GM12878 (cell line): ENCODE measurements around the gene ITSN2.

Experiments
- FOXM1 ChIP-seq: IDR thresholded peaks from 2 replicates; pipeline ENCODE4 v1.6.1; 2012; ENCODE audit warnings: low read depth, mild to moderate bottlenecking, inconsistent platforms, low read length, moderate library complexity
- MEF2A ChIP-seq: IDR thresholded peaks from 2 replicates; pipeline ENCODE4 v1.6.1; 2011; ENCODE audit warnings: low read depth, mild to moderate bottlenecking, low read length, moderate library complexity; ENCODE audit not compliant: insufficient read depth
- POLR2A ChIP-seq: IDR thresholded peaks from 2 replicates; pipeline ENCODE4 v1.6.1; 2011; ENCODE audit warnings: low read depth, mild to moderate bottlenecking, low read length
- TF ChIP-seq, protein P1 (sequence below), 3 experiments: IDR thresholded peaks in 2 of 3; conservative IDR thresholded peaks in 1 of 3; 2 replicates each; pipeline ENCODE4 v1.5.1; 2011; ENCODE audit warnings: low read depth in 3 of 3, low read length in 3 of 3, mild to moderate bottlenecking in 3 of 3, control low read depth in 2 of 3, moderate library complexity in 2 of 3, inconsistent platforms in 1 of 3, mixed read lengths in 1 of 3; ENCODE audit not compliant: control insufficient read depth in 2 of 3, insufficient read depth in 1 of 3; ENCODE audit errors: extremely low read depth in 1 of 3
- TF ChIP-seq, protein P2 (sequence below): IDR thresholded peaks from 2 replicates; pipeline ENCODE4 v1.6.1; 2012; ENCODE audit warnings: mild to moderate bottlenecking, low read depth, low read length

DNA sequence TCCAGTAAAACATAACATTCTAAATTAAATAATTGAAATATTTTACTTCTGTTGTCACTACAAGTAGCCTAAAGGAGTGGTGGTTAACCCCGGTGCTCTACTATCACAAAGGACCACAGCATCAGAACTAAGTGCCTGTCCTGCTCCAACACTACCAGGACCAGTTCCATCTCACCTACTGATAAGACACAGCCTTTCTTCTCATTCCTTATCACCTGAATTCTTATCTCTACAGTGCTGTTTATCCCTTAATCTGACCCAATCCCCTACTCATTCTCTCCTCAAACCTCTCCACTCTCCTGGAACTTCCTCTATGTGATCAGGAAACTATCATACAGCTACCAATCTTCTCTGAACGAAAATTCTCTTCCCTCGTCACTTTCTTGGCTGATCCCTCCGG, 80.2 kb downstream of the ITSN2 start:
- TF ChIP-seq POLR2A (no peak), FOXM1 (no peak), MEF2A (no peak)
- TF ChIP-seq, protein P1, sequence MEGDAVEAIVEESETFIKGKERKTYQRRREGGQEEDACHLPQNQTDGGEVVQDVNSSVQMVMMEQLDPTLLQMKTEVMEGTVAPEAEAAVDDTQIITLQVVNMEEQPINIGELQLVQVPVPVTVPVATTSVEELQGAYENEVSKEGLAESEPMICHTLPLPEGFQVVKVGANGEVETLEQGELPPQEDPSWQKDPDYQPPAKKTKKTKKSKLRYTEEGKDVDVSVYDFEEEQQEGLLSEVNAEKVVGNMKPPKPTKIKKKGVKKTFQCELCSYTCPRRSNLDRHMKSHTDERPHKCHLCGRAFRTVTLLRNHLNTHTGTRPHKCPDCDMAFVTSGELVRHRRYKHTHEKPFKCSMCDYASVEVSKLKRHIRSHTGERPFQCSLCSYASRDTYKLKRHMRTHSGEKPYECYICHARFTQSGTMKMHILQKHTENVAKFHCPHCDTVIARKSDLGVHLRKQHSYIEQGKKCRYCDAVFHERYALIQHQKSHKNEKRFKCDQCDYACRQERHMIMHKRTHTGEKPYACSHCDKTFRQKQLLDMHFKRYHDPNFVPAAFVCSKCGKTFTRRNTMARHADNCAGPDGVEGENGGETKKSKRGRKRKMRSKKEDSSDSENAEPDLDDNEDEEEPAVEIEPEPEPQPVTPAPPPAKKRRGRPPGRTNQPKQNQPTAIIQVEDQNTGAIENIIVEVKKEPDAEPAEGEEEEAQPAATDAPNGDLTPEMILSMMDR (IDR thresholded peaks at IDR 0.05 in 2 of 3, conservative IDR thresholded peaks at IDR 0.05 in 1 of 3; ENCODE audit: control insufficient read depth in 2 of 3, extremely low read depth in 1 of 3, insufficient read depth in 1 of 3, low read depth in 3 of 3, low read length in 3 of 3), result no peak
- TF ChIP-seq, protein P2, sequence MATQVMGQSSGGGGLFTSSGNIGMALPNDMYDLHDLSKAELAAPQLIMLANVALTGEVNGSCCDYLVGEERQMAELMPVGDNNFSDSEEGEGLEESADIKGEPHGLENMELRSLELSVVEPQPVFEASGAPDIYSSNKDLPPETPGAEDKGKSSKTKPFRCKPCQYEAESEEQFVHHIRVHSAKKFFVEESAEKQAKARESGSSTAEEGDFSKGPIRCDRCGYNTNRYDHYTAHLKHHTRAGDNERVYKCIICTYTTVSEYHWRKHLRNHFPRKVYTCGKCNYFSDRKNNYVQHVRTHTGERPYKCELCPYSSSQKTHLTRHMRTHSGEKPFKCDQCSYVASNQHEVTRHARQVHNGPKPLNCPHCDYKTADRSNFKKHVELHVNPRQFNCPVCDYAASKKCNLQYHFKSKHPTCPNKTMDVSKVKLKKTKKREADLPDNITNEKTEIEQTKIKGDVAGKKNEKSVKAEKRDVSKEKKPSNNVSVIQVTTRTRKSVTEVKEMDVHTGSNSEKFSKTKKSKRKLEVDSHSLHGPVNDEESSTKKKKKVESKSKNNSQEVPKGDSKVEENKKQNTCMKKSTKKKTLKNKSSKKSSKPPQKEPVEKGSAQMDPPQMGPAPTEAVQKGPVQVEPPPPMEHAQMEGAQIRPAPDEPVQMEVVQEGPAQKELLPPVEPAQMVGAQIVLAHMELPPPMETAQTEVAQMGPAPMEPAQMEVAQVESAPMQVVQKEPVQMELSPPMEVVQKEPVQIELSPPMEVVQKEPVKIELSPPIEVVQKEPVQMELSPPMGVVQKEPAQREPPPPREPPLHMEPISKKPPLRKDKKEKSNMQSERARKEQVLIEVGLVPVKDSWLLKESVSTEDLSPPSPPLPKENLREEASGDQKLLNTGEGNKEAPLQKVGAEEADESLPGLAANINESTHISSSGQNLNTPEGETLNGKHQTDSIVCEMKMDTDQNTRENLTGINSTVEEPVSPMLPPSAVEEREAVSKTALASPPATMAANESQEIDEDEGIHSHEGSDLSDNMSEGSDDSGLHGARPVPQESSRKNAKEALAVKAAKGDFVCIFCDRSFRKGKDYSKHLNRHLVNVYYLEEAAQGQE, result no peak
